B cell (primary cell): ENCODE data around the gene CEACAM5.

Source experiments
- EZH2 ChIP-seq: IDR thresholded peaks from 2 replicates; pipeline ENCODE4 v1.6.1; 2012; ENCODE audit warnings: borderline replicate concordance, low read depth, mild to moderate bottlenecking, moderate library complexity, low read length; ENCODE audit not compliant: insufficient read depth, poor library complexity, severe bottlenecking
- TF ChIP-seq, protein P1 (sequence below): fragments of 200-600 bp; IDR thresholded peaks from one replicate; pipeline ENCODE4 v1.8.0; 2022; ENCODE audit warnings: antibody characterized with exemption, mild to moderate bottlenecking

DNA sequence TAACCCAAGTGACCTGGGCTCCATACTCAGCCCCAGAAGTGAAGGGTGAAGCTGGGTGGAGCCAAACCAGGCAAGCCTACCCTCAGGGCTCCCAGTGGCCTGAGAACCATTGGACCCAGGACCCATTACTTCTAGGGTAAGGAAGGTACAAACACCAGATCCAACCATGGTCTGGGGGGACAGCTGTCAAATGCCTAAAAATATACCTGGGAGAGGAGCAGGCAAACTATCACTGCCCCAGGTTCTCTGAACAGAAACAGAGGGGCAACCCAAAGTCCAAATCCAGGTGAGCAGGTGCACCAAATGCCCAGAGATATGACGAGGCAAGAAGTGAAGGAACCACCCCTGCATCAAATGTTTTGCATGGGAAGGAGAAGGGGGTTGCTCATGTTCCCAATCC is 14.2 kb upstream of the CEACAM5 start:
- TF ChIP-seq, protein P1, sequence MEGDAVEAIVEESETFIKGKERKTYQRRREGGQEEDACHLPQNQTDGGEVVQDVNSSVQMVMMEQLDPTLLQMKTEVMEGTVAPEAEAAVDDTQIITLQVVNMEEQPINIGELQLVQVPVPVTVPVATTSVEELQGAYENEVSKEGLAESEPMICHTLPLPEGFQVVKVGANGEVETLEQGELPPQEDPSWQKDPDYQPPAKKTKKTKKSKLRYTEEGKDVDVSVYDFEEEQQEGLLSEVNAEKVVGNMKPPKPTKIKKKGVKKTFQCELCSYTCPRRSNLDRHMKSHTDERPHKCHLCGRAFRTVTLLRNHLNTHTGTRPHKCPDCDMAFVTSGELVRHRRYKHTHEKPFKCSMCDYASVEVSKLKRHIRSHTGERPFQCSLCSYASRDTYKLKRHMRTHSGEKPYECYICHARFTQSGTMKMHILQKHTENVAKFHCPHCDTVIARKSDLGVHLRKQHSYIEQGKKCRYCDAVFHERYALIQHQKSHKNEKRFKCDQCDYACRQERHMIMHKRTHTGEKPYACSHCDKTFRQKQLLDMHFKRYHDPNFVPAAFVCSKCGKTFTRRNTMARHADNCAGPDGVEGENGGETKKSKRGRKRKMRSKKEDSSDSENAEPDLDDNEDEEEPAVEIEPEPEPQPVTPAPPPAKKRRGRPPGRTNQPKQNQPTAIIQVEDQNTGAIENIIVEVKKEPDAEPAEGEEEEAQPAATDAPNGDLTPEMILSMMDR, result no peak
- no peak for TF ChIP-seq EZH2
